Cortex of kidney (tissue), 1 donor: Measurements from ENCODE around the gene SERP2.

Source experiments
- DNase-seq: peaks from one replicate; lab custom pipeline; 2025; lab: John Stamatoyannopoulos, UW

SERP2 gene

DNA sequence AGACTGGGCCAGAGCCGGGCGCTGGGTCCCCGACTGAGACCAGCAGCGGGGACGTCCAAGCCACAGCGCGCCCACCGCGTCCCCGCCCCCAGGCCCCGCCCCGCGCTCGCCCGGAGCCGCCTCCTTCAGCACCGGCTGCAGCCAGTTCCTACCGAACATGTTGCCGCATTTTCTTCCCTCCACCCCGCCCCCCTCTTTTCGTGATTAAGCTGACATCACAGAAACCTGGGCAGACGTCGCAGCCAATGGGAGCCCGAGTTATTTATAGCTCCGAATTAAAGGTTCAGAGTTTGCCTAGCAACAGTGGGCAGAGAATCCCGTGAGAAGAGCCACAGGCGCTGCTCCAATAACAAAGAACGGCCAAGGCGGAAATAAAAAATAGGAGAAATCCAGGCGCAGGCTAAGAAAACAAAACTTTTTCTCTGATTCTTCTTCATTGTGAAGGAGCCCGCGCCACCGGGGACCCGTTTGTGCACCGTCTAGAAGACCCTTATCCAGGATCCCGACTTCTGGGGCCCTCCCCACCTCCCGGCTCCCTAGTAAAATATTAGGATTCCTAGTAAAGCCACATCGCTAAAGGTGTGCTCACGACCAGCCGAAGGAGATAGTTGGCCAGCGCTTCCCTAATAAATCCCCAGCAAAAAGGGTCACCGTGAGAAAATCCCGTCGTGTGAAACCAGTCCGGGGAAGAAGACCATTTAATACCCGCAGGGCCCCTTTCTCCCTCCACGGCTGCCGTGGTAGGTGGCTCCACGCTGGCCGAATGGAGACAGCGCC, 61.7 kb downstream of the SERP2 start:
- peak; percentile 30 for DNase-seq

DNA sequence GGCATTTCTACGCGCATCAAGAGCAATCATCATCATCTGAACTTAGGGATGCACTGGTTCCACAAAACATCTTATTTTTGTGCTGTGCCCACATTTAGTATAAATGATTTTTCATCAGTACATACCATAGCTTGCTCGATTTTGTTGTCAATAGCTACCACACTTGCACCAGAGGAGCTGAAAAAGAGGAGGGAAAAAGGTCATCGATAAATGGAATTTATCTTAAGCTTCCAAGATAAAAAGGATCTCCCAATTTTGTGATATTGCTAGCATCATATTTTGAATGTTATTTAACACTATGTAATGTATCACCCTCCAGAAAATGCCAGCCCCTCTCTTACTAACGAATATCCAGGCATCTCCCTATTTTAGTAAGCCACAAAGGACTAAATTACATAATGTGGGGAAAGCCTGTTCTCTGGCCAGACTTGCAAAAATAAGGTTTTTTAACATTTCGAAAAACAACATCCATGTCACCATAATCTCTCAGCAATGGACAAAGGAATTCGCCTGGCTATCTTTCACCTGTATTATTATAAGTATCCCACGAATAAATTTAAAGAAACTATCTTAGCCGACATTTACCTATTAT, 62.4 kb downstream of the SERP2 start:
- DNase-seq: no peak

DNA sequence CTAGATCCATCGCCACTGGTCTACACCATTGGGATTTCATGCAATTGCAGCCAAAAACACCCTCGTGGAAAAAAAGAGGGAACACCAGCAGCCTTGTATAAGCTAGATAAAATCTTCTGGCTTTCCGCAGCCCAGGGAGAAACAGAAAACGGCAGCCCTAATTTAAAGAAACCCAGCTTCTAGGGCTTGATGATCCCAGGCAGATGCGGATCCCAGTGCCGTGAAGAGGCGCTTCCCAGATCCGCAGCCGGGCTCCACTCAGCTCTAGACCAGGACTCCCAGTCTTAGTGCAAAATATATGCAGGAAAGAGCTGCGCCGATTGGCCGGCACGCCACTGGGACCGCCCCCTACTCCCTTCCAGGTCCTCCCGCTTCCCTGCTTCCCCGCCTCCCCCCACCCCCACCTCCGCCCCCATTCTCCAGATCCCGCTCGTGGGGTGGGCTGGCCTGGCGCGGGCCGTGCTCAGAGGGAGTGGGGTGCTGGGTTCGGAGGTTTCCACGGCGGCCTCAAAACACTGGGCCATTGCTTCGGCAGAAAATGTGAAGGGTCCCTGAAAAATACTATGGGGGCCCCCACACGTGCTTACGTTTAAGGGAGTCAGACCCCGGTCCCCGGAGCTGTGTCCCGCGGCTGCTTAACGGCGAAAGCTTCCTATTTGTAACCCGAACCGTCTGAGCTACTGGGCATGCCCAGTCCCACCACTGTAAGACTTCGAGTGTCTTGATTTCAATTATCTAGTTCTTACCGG, 63.1 kb downstream of the SERP2 start:
- peak; percentile 42 for DNase-seq

DNA sequence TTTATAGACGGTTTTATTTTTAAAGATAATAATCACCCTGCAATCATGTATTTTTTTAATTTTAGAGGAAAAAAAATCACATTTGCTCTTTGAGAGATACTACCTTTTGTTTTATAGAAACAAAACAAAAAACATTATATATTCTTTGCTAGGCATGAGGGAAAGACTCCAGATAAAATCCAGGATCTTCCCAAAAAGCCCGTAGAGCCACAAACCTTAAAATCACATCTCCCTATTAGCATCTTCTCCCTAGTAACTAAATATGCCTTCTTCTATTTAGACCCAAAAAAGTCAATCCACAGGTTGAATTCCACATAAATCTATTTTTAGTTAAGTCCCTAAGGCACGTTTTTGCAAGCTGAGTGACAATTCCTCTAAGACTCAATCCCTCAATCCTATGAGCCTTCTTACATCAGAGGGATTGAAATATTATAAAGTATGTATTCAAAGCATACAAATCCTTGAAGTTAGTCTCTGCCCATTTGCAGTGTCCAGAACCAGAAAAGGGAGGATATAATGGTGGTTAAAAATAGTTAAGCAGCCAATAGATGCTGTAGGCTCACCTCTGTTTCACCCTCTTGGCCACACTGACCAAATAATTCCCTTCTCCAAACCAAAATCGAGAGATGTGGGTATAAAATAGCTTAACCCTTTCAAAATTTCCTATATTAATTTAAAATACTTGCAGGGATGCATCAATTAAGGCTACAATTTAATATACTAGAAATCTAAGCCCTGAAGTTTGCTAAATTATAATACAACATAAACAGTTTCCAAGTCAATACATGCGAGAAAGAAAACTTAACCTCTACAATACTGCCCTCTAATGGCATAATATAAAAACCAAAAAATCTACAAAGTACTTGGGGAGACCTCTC, 64.0 kb downstream of the SERP2 start:
- DNase-seq: no peak

DNA sequence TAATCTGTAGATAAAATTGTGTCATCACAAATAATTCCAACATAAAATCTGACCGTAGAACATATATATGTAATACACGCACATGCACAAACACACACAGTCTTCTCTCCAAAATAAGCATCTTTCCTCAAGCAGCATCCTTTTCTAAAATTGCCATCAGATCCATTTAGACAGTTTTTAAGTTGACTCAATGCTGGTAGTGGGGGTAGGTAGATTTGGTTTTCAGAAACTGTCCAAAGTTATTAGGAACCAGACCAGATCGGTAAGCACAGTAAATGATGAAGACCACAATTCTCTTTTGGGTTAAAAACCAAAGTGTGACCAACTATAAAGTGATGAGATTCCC, 64.6 kb downstream of the SERP2 start:
- DNase-seq: no peak

DNA sequence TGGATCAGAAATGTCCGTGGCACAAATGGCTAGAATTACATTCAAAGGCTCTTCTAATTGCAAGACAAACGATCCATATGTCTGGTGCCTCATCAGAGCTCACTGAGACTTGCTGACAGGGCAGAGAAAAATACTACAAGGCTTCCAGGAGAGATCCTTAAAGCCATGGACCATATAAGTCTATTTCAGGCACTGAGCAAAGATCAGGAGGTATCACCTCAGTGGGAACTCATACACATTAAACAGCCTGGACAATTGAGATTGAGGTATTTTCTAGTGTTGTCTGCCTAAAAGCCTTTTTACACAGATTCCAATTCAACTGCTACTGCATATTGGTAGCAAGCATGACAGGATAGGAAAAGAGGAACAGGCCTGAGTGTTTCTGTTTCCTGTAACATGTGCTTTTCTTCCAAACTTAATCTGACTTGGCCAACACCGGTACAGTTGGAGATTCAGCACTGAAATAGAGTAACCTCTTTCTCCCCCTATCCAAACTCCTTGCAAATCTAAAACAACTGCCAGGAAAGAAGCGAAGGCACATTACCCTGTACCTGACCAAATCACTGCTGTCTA, 65.9 kb downstream of the SERP2 start:
- DNase-seq: no peak

DNA sequence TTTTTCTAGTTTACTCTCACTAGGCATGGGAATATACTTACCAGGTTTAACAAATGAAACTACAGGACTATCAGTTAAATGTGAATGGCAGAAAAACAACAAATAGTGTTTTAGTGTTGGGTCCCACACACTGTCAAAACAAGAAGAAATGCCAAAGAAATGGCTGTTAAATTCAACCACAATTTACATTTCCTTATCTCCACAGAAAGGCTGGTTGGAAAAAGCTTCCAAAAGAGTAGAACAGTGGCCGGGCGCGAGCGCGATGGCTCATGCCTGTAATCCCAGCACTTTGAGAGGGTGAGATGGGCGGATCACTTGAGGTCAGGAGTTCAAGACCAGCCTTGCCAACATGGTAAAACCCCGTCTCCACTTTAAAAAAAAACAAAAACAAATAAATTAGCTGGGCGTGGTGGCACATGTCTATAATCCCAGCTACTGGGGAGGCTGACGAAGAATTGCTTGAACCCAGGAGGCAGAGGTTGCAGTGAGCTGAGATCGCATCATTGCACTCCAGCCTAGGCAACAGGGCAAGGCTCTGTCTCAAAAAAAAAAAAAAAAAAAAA, 66.5 kb downstream of the SERP2 start:
- DNase-seq: no peak
